Right hindlimb (tissue), 1 donor: ENCODE results near the gene MAEL.

ENCODE experiments used
- DNase-seq: peaks from one replicate; pipeline ENCODE4 v3.0.0-alpha.2; 2018

Gene MAEL

DNA sequence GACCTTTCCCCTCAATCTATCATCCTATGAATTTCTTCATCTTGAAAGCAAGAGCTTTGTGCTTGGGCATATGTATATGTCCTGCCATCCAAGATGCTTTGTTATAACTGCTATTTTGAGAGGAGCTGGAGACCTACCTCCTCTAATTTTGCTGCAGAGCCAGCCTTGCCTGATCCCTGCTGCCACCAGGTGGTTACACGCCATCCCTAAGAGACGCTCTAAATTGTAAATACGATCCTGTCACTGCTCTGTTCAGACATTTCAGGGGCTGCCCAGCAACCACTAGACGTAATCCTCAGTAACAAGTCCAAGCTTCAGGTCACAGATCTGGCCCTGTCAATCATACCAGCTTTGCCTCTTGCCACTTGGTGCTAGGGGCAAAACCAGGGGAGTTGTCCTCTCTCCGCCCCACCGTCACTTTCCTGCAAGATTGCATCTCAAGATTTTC lies 68.2 kb downstream of the MAEL start:
- DNase-seq, result peak; percentile 62

DNA sequence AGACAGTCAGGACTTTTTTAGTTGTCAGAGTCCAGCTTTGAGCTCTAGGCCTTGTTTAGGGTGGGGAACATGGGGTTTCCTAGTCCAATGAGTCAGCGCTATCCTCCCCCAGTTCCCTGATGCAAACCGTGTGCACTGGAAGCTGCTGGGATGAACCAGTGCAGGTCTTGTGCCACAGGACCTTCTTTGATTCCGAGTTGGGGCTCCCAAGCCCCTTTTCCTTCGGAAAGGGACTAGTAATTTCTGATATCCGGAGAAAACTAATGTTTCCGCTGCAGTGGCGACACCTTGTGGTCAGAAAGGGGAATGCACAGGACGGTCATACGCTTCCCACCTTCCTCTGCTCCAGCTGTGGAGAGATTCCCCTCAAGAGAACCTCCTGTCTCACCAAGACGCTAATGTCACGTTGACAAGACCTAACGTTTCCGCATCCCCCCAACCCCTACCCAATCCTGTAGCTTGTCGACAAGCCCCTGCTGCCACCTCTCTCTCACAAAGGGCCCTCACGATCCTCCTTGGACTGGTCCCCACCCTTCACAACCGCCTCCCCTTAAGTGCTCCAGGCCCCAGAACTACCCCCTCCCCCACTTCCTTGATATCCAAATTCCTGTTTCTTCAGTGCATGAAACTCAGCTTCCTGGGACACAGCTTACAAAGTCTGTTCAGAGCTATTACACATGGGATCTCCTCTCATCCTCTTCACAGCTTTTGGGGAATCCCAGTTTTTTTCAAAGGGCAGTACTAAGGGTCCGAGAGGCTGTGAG lies 70.1 kb downstream of the MAEL start:
- DNase-seq, result peak; percentile 78

DNA sequence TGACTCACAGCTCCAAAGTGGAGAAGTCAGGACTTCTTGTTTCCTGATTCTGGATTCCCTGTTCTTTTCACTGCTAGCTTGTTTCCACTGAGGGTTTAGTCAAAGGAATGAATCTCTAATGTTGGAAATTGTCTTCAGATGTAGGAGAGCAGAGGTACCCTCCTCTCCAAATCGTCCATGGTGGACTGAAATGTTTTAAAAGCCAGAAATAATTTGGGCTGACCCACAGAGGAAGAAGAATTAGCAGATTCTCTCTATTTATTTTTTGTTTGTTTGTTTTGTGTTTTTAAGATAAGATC lies 70.7 kb downstream of the MAEL start:
- DNase-seq, result no peak

DNA sequence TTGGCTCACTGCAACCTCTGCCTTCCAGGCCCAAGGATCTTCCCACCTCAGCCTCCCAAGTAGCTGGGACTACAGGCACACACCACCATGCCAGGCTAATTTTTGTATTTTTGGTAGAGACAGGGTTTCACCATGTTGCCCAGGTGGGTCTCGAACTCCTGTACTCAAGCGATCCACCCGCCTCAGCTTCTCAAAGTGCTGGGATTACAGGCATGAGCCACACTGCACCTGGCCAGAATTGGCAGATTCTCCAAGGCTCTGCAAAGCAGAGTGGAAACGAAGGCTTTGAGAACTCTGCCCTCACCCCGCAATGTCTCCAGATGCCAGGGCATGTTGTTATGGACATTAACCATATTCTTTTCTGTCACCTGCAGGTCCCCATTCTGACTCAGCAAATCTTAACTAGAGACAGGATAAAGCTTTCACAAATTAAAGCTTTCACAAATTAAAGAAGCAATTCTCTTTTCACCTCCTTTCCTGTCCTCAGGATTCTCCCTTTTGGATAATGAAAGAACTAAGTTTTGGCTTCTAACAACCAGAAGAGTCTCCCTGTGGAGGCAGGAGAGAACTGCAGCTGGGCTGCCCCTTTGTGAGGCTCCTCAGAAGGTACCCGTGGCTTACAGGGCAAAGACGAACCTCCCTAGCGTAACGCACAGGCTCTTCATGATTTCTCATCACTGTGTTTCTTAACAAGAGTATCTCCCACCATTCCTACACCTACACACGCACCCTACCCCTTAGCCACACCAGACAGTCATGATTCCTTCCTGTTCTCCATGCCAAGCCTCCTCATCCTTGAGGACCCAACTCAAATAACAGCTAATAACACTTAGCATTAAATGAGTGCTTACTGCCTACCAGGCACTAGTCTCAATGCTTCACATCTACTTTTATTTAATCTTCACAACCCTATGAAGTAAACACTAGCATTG lies 71.3 kb downstream of the MAEL start:
- DNase-seq, result no peak

DNA sequence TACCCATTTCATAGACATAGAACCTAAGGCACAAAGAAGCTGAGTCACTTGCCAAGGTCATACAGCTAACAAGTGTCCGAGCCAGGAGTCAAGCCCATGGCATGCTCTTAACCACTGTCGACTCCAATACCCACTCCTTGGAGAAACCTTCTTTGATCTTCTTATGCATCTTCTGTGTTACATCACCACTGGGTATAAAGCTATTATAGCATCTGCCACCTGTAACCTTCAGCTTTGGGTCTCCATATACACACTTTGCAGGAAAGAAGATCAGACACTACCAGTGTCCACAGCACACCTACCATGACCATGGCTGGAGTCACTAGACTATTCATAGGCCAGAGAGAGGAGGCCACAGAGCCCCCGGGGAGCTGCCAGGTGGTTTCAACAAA lies 72.0 kb downstream of the MAEL start:
- no peak for DNase-seq

DNA sequence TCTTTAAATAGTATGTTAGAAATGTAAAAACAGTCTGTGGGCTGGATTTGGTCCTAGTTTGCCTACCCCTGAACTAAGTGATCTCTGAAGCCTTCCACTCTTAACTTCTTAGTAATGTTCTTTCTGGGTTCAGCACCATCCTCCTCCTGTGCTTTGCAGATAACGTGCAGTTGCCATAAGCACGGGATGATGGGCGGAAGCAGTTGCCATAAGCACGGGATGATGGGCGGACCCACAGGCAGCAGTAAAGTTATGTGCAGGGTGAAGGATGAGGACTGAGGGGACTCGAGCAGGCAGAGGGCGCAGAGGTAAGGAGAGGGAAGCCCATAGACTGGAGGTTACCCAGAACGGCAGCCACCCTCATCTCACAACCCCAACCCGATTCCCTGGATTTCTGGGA lies 75.5 kb downstream of the MAEL start:
- no peak for DNase-seq

DNA sequence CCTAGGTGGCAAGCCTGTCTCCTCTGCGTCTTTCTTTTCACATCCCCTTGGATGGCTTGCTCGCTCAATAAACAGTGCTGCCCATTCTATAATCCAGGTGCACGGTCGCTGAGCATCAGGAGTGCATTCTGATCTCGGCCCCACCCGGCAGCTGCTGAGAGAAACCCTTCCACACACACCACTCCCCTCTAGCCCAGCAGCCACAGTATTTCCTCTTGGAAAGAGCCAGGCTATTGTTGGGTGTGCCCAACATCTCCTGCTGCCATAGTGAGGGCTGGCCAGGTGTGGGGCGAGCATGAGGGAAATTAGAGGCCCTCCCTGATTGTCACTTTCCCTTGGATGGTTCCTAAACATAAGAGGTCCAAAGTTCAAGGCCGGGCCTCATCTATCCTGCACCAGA lies 76.4 kb downstream of the MAEL start:
- DNase-seq, result no peak

DNA sequence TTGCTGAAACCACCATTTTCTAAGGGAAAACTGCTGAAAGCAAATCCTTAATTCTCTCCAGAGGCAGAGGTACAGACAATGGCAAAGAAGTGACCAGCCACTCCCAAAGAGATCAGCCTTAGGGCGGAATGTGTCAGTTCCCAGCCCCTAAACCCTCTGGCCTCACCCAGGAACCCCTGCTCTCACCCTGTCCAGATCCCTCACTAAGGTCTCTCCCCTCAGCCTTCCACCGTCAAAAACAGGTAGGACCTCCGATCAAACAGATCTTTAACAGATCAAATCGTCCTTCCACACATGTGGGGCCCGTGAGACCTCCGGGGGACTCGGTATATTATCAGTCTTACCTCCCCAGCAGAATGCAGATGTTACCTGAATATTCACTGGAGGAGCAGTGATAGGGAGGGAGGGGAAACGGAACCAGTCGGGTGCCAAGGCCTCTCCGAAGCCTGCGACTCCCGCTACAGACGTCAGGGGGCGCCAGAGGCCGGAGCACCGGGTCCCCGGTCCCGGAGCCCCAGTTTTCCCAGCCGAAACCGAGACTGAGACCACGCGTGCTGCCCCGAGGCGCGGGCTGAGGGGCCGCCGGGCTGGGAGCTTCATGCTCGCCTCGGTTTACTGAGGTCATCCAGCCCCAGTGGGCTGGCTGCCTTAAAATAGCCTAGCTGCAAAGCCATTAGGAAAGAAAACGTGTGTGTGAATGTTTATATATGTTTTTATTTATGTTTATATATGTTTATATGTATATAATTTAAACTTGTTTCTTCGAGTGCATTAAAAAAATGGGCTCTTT lies 77.4 kb downstream of the MAEL start:
- peak; percentile 81 for DNase-seq

DNA sequence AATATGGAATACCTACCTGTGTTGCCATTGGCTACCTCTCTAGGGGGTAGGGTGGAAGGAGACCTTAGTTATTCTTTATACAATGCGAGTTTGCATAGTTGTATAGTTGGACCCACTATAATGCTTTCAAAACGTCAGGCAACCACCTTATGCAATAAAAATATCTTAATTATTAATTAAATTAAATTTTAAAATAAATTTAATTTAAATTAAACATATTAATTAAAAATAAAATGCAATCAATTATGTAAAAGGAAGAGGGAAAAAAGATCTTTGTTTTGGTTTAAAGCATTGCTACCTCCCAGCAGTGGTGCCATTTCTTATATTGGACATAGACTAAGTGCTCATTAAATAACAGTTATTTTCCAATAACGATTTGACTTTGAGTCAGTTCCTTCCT lies 78.8 kb downstream of the MAEL start:
- no peak for DNase-seq

DNA sequence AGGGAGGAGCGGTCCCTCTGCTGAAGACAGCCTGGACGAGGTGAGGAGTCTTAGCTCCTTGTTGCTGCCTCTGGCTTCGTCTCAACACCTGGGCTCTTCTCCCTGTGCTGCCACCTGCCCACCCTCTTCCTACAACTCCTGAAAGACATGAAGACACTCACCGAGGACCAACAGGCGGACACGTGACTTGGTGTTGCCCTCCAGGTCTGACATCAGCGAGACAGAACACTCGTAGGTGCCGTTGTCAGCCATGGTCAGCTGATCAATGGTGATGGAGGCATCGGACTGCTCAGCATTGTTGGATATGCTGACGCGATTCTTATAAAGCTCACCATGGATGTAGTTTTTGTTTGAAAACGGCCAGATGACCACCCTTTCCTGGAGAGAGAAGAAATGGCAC lies 79.7 kb downstream of the MAEL start:
- no peak for DNase-seq

DNA sequence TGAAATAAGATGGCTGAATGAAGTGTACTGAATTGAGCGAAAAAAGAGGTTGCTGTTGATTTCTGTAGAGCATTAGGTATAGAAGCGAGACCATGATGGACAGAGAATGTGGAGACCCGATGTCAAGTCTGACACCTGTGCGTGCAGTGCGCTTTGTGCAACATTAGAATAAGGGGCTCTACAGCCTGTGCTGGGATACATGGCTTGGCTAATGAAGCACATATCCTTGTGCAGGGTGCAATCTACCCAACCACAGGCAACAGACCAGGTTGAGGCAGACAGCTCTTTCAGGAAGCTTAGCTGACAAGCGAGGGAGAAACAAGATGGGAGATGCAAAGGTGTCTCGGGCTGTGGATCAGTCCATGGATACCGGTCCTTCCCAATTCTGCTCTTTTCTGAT lies 82.2 kb downstream of the MAEL start:
- DNase-seq, result no peak
